Neural crest cell (in vitro differentiated cells): Measurements from ENCODE around the gene TMPRSS6. TPM values are rescaled to one million over a fixed set of nuclear protein-coding genes. Genes with fewer than 3 reads are reported as not detected.

Source experiments
- DNase-seq: peaks from one replicate; pipeline ENCODE4 v3.0.0; 2021; ENCODE audit warnings: low read depth, mixed read lengths, low spot score
- H3K27ac Mint-ChIP-seq: one replicate; pipeline ENCODE4 v1.8.0; 2021; ENCODE audit warnings: mild to moderate bottlenecking, mixed read lengths; ENCODE audit not compliant: unreplicated experiment
- H3K27me3 Mint-ChIP-seq: 2 replicates; pipeline ENCODE4 v1.8.0; 2021; ENCODE audit warnings: low read depth, mild to moderate bottlenecking, mixed read lengths
- H3K36me3 Mint-ChIP-seq: 2 replicates; pipeline ENCODE4 v1.8.0; 2021; ENCODE audit warnings: low read depth, mild to moderate bottlenecking, mixed read lengths
- H3K4me1 Mint-ChIP-seq: 2 replicates; pipeline ENCODE4 v1.8.0; 2021; ENCODE audit warnings: mixed read lengths
- H3K4me3 Mint-ChIP-seq: one replicate; pipeline ENCODE4 v1.8.0; 2021; ENCODE audit warnings: mild to moderate bottlenecking, mixed read lengths
- H3K9me3 Mint-ChIP-seq: 2 replicates; pipeline ENCODE4 v1.8.0; 2021; ENCODE audit warnings: mixed read lengths
- total RNA-seq: library from RNA; stranded (reverse); gene quantifications from 2 replicates; pipeline ENCODE4 v1.2.1, GENCODE V29; 2021
- TF ChIP-seq, protein P1 (sequence below): fragments of 200-600 bp; sonication (generic); conservative IDR thresholded peaks from 2 replicates; pipeline ENCODE4 v1.5.0; 2021; ENCODE audit warnings: antibody characterized with exemption, mild to moderate bottlenecking

TMPRSS6 gene
- total RNA-seq, 1 donor from 2014 or later = not detected

DNA sequence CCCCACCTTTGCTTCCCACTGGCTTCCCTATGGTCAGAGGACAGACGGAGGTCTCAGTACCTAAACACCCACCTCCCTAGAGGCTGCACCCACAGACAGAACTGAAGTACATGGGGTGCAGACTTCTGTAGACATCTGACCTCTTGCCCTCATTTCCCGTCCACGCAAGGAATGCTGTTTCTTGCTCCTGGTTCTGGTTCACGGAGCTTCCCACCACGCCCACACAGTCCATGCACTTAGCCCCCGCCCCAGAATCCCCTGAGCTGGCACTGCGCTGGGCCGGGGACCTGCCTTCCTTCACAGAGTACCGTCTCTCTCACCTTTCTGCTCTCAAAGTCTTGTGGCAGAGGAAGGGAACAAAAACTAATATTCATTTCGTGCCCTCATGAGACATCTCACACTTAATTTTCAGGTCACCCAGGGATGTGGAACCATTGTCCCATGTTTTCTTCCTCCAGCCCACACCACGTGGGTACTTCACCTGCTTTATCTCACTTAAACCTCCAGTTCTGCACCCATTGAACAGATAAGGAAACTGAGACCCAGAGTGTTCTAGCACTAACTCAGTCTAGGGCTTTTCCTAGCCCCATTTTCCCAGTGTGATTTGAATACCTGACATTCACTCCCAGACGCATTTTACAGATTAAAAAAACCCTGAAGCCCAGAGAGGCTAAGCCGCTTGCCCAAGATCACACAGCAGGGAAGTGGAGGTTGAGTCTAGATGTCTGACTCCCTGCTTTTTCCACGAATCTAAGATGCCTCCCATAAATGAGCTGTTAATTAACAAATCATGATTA, 5.7 kb downstream of the TMPRSS6 start:
- no peak for DNase-seq
- Mint-ChIP-seq H3K9me3 (no peaks in the 10 kb centered on the region), H3K36me3 (no peaks in the 10 kb centered on the region), H3K4me3 (no peak overlapping the region), H3K4me1 (peaks cover 4% of the 10 kb centered on the region), H3K27me3 (peaks cover 17% of the 10 kb centered on the region), H3K27ac (no peak overlapping the region)
- TF ChIP-seq, protein P1, sequence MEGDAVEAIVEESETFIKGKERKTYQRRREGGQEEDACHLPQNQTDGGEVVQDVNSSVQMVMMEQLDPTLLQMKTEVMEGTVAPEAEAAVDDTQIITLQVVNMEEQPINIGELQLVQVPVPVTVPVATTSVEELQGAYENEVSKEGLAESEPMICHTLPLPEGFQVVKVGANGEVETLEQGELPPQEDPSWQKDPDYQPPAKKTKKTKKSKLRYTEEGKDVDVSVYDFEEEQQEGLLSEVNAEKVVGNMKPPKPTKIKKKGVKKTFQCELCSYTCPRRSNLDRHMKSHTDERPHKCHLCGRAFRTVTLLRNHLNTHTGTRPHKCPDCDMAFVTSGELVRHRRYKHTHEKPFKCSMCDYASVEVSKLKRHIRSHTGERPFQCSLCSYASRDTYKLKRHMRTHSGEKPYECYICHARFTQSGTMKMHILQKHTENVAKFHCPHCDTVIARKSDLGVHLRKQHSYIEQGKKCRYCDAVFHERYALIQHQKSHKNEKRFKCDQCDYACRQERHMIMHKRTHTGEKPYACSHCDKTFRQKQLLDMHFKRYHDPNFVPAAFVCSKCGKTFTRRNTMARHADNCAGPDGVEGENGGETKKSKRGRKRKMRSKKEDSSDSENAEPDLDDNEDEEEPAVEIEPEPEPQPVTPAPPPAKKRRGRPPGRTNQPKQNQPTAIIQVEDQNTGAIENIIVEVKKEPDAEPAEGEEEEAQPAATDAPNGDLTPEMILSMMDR = no peak

- no peak for DNase-seq
- no peaks in the 10 kb centered on the region for H3K36me3 Mint-ChIP-seq
- H3K27ac Mint-ChIP-seq = no peak overlapping the region
- peaks cover 23% of the 10 kb centered on the region for H3K27me3 Mint-ChIP-seq
- no peaks in the 10 kb centered on the region for H3K9me3 Mint-ChIP-seq
- no peak overlapping the region for H3K4me3 Mint-ChIP-seq
- peaks cover 4% of the 10 kb centered on the region for H3K4me1 Mint-ChIP-seq
- TF ChIP-seq, protein P1 = no peak
Observed at GRCh38 chr22:37103151-37103550, 6.4 kb downstream of the TMPRSS6 start.

DNA sequence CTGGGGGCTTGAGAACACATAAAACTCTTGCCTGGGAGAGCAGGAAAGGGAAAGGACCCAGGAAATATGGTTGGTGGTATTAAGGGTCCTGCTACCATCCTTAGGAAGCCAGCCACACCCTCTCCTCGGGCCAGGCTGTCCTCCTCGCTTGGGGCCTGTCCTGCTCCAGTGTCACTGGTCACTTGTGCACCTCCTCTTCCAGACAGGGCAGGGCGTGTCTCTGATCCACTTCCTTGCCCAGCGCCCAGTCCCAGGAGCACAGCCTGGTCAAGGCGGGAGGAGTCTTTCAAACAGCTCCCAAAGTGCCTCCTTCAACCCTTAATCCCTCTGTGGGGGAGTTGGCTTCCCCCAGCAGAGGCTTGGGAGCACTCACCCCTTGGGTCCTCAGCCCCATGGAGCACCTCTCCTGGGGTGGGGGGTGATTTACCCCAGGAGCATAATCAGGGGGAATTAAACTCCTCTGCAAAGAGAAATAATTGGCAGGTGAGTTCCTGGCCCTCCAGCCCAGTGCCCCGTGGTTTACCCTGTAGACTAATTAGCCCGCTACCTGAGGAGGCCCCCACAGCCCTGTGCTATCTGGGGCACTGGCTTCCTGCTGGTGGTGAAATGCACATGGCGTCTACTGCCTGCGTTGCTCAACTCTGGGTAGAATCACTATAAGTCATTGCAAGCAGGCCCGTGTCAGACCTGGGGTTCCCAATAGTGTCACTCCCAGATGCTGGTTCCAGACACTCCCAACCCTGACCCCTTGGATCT, 8.0 kb downstream of the TMPRSS6 start:
- H3K27ac Mint-ChIP-seq = no peak overlapping the region

DNA sequence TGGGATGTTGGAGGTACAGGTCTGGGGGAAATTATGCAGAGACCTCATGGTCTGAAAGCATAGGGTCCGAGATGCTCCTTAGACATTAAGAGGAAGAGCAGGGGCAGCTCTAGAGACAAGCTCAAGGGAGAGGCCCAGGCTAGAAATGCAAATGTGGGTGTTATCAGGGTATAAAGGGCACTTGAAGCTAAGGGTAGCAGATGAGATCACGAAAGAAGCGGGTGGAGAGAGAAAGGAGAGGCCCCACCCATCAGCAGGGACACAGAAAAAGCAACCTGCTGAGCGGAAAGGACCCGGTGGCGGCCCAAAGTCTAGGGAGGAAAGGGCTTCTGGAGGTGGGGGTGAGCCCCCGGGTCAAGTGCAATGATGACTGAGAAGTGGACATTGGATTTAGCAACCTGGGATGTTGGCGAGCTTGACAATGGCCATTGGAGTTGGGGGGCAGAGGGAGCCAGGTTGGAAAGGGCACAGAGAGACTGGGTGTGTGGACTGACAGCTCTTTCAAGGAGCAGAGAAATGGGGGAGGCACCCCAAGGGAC, 8.9 kb downstream of the TMPRSS6 start:
- H3K9me3 Mint-ChIP-seq = no peaks in the 10 kb centered on the region
- no peaks in the 10 kb centered on the region for H3K36me3 Mint-ChIP-seq
- H3K27me3 Mint-ChIP-seq = peaks cover 40% of the 10 kb centered on the region
- peak overlapping the region; percentile 31 for H3K27ac Mint-ChIP-seq
- H3K4me1 Mint-ChIP-seq = peaks cover 4% of the 10 kb centered on the region
- no peak for DNase-seq
- TF ChIP-seq, protein P1 = no peak
- no peak overlapping the region for H3K4me3 Mint-ChIP-seq

More for the DNA sequence above, 8.0 kb downstream of the TMPRSS6 start:
- Mint-ChIP-seq H3K27me3 (peaks cover 34% of the 10 kb centered on the region), H3K4me1 (peaks cover 4% of the 10 kb centered on the region), H3K4me3 (no peak overlapping the region), H3K9me3 (no peaks in the 10 kb centered on the region), H3K36me3 (no peaks in the 10 kb centered on the region)
- TF ChIP-seq, protein P1 = no peak
- no peak for DNase-seq

DNA sequence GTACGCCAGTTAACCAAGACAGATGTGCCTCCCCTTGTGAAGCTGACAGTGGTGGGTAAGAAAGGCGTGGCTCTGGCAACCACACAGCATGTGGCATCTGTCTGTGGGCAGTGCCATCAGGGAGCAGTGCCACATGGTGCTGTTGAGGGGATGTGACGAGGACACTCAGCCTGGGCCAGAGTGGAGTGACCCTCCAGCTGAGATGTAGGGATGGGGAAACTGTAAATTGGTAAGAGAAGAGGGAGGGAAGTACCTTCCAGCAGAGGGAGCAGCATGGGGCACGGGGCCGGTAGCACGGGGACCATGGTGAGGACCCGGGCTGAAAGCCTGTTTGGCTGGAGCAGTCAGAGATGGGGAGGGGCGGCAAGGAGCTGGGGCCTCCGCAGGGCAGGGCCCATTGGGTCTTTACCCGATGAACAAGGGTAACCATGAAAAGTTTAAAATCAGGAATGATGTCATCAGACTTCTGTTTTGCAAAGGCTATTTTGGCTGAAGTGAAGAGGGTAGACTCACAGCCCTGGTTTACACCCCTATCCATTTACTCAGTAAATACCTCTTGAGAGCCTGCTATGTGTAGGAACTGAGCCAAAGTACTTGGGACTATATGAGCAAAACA, 10.4 kb downstream of the TMPRSS6 start:
- peaks cover 4% of the 10 kb centered on the region for H3K4me1 Mint-ChIP-seq
- no peak for DNase-seq
- H3K36me3 Mint-ChIP-seq = no peaks in the 10 kb centered on the region
- no peak overlapping the region for H3K27ac Mint-ChIP-seq
- TF ChIP-seq, protein P1 = no peak
- H3K9me3 Mint-ChIP-seq = no peaks in the 10 kb centered on the region
- H3K27me3 Mint-ChIP-seq = peaks cover 52% of the 10 kb centered on the region
- no peak overlapping the region for H3K4me3 Mint-ChIP-seq
